ENCODE results near the gene TNFRSF11A.
A peak's percentile ranks its signal among the peaks of the same experiment; 100 is the strongest.

TNFRSF11A gene

DNA sequence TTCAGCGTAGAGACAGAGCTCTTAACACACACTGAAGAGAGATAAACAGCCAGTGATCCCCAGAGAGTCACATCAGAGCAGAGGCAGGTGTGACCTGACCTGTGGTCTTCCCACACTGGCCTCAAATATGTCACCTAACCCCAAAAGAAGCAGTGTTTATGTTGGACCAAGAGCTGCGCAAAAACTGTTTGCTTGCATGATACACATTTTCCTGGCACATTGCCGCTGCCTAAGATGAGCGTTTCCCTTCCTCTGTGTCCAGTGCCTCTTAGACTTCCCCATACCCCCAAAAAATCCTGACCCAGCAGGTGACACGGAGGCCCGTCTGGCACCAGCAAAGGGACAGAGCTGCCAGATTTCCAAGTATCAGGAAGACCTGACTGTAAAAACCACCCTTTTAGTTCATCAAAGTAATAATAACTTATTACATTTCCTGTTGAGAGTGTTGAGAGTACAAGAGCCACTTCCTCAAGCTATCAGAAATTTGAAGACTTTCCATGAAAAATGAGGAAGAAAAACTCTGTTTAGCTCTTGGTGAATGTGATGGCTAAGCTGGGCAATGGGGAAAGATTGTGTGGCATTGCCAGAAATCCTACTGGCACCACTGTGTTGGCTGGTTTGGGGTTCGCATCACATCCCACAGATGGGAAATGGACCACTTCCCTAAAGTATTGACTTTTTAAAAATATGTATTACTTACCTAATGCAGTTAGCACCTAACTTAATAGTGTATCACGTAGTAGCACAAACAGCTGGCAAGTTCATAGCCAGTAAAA lies 6.7 kb downstream of the TNFRSF11A start:
- TF ChIP-seq, protein P1, sequence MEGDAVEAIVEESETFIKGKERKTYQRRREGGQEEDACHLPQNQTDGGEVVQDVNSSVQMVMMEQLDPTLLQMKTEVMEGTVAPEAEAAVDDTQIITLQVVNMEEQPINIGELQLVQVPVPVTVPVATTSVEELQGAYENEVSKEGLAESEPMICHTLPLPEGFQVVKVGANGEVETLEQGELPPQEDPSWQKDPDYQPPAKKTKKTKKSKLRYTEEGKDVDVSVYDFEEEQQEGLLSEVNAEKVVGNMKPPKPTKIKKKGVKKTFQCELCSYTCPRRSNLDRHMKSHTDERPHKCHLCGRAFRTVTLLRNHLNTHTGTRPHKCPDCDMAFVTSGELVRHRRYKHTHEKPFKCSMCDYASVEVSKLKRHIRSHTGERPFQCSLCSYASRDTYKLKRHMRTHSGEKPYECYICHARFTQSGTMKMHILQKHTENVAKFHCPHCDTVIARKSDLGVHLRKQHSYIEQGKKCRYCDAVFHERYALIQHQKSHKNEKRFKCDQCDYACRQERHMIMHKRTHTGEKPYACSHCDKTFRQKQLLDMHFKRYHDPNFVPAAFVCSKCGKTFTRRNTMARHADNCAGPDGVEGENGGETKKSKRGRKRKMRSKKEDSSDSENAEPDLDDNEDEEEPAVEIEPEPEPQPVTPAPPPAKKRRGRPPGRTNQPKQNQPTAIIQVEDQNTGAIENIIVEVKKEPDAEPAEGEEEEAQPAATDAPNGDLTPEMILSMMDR (IDR thresholded peaks at IDR 0.05; ENCODE audit: insufficient read depth, missing control alignments), result no peak
- FAIRE-seq (no peak), DNase-seq (ENCODE audit: insufficient read length, low spot score) (no peak)

DNA sequence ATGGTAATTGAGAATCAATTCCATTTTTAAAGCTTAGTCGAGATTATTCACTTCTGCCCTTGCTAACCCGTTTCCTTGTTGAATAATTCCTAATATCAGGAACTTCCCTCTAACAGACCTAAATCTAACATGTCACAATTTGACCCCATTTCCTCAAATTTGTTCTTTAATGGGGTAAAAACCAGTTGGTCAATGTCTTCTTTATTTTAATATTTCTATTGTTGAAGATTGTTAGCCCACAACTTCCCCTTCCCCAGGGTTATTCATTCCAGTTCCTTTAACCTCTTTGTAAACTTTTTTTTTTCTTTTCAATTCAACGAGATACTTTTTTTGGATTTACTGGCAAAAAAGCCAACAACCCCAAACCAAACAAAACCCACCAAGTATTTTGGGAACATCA lies 7.3 kb downstream of the TNFRSF11A start:
- FAIRE-seq (no peak), DNase-seq (ENCODE audit: insufficient read length, low spot score) (no peak)
- TF ChIP-seq, protein P1 (IDR thresholded peaks at IDR 0.05; ENCODE audit: insufficient read depth, missing control alignments), result no peak

DNA sequence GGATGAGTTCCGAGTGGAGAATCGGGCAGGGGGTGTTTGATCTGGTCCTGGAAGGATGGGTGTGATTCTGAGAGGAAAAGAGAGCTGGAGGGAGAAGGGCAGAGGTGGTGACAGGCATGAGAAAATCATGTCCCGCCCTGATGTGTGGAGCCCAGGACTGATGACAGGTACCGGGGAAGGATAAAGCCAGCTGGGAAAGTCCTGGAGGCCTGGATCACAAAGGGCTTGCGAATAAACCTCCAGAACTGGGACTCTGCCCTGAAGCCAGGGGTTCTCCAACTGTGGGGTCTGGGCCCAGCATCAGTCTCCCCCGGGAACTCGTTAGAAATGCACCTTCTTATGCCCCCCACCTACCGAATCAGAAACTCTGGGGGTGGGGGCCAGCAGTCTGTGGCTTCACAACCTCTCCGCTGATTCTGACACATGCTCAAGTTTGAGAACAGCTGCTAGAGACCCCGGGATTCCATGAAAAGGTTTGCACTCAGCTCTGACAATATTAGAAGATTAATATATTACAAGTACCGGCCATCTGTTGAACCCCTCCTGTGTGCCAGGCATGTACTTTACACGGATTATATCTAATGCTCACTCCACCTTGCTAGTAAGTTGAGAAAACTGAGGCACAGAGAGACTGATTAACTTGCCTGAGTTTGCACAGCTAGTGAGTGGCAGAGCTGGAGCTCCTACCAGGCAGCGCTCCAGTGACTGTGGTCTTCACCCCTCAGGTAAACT lies 8.0 kb downstream of the TNFRSF11A start:
- DNase-seq (ENCODE audit: insufficient read length, low spot score) (peak; percentile 83), FAIRE-seq (peak; percentile 97)
- TF ChIP-seq, protein P1 (IDR thresholded peaks at IDR 0.05; ENCODE audit: insufficient read depth, missing control alignments), result no peak

DNA sequence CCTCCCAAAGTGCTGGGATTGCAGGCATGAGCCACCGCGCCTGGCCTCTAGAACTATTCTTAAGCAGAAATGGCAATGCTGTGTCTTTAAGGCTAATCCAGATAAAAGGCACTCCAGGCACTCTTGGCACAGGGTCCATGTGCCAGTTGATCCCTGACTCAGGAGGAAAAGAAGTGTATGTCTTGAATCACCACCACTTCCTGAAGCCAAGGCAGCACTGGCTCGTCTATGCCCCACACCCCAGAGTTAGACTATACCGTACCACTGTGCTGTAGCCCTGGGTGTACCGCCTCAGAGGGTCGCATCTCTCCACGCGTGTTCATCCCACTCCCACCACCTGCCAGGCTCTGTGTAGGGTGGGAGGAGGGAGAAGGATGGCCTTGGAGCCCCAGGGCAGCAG lies 9.0 kb downstream of the TNFRSF11A start:
- FAIRE-seq, result no peak
- TF ChIP-seq, protein P1 (IDR thresholded peaks at IDR 0.05; ENCODE audit: insufficient read depth, missing control alignments), result no peak

DNA sequence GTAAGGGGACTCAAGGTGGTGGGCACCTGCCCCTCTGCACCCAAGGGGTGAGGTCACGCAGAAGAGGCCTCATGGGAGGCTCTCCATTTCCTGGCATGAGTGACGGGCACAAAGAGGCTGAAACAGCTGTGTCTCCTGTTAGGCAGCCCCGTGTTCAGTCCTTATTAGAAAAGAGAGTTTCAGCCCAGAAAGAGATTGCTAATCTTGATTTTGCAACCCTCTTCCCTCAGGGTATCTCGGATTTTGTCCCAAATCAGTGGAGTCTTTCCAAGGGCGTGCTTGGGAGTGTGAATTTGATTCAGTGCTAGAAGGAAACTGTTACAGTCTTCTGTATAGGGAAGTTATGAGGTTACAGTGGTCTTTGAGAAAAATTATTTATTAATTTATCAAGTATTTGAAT lies 10.4 kb downstream of the TNFRSF11A start:
- TF ChIP-seq, protein P1 (IDR thresholded peaks at IDR 0.05; ENCODE audit: insufficient read depth, missing control alignments), result no peak
- DNase-seq (ENCODE audit: insufficient read length, low spot score) (no peak), FAIRE-seq (peak; percentile 46)

More for the DNA sequence above, 9.0 kb downstream of the TNFRSF11A start:
- DNase-seq (ENCODE audit: insufficient read length, low spot score), result no peak

DNA sequence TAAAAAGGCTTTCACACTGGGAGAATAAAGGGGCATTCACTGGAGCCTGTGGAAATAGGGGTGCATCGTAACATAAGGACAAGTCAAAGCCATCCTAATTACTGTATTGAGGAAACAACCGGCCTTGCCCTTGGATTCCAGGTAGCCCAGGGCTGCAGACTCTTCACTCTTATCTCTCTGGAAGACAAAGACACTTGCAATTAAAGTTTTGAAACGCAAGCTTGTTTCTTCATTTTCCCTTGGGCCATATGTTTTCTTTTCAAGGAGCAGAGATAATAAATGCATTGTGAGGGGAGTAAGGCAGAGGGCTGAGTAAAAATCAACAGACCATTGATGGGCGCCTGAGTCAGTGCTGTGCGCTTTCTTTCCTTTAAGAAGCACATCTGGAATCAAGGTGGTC lies 11.5 kb downstream of the TNFRSF11A start:
- TF ChIP-seq, protein P1 (IDR thresholded peaks at IDR 0.05; ENCODE audit: insufficient read depth, missing control alignments), result no peak
- FAIRE-seq, result no peak
- DNase-seq (ENCODE audit: insufficient read length, low spot score), result no peak

DNA sequence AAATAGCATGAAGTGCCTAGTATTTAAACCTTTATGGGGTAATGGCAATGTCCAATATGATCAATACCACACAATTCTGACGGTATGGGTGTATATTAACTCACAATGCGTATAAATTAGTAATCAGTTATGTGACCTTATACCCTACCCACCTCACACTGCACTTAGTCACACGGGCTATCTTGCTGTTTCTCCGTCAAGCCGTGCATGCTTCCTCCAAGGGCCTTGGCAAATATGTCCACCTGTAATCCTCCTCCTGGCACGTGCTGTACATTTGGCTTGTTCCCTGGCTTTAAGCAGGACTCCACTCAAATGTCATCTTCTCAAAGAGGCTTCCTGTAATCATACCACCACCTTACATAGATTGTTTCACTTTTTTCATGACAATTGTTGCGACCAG lies 12.2 kb downstream of the TNFRSF11A start:
- FAIRE-seq (peak; percentile 61), DNase-seq (ENCODE audit: insufficient read length, low spot score) (no peak)
- TF ChIP-seq, protein P1 (IDR thresholded peaks at IDR 0.05; ENCODE audit: insufficient read depth, missing control alignments), result no peak

All from D721Med (cell line).